Pancreas (tissue), 10 donors: ENCODE data around the gene NUP93. TPM values are rescaled to one million over a fixed set of nuclear protein-coding genes. Genes with fewer than 3 reads are reported as not detected.

Experiments
- ATAC-seq, 4 donors: fragments of 200-7000 bp; cut with Tn5 transposase; one replicate each; pipeline versions ENCODE4 v1.8.0 to v1.9.1; 2020; ENCODE audit warnings: mild to moderate bottlenecking in 4 of 4, moderate library complexity in 4 of 4
- DNase-seq, 6 donors: peaks; one replicate each; pipeline ENCODE4 v3.0.0-alpha.2; 2020
- FAIRE-seq: peaks from 2 replicates; lab custom pipeline; 2012; peaks lifted over from hg19 to GRCh38; lab: Jason Lieb, UNC
- H3K27ac ChIP-seq, 4 donors: fragments of 200-600 bp; sonication (generic); 1 replicate in 3 of 4; 2 replicates in 1 of 4; pipeline versions ENCODE4 v1.5.0 to v1.8.0; 2020
- H3K27me3 ChIP-seq, 4 donors: fragments of 200-600 bp; one replicate each; pipeline ENCODE4 v1.8.0; 2021
- H3K36me3 ChIP-seq, 3 donors: fragments of 200-600 bp; sonication (generic) in 1 of 3; one replicate each; pipeline versions ENCODE4 v1.5.0 to v1.8.0; 2020 to 2021
- H3K4me1 ChIP-seq, 3 donors: fragments of 200-600 bp; one replicate each; pipeline ENCODE4 v1.8.0; 2021
- H3K4me3 ChIP-seq, 4 donors: fragments of 200-600 bp; sonication (generic) in 2 of 4; one replicate each; pipeline versions ENCODE4 v1.5.0 to v1.8.0; 2020 to 2021
- H3K9me3 ChIP-seq, 4 donors: fragments of 200-600 bp; one replicate each; pipeline ENCODE4 v1.8.0; 2021
- CTCF ChIP-seq, 4 donors: fragments of 200-600 bp; sonication (generic) in 3 of 4; IDR thresholded peaks; one replicate each; pipeline versions ENCODE4 v1.5.0 to v1.8.0; 2021; ENCODE audit warnings: antibody characterized with exemption in 4 of 4
- whole genome bisulfite sequencing, 2 donors: extraction: QIAGEN DNeasy Blood & Tissue Kit; methylation state at CpG; one replicate each; pipeline ENCODE4 v1.1.7; 2013; 5-methylcytosine and 5-hydroxymethylcytosine counted together
- intact Hi-C, 3 donors: fragments of 100-400 bp; cut with DNase I; formaldehyde crosslinking; loops; one replicate each; pipeline versions ENCODE4 v1.11.1 to v1.14.2; 2022
- polyA plus RNA-seq, 2 donors: library from polyadenylated mRNA; stranded (reverse); fragments of 200-250 nt; gene quantifications; one replicate each; pipeline ENCODE4 v1.2.3, GENCODE V29; 2013
- total RNA-seq, 6 donors: library from RNA; stranded (reverse); fragmentation: NEBNext Ultra II Directional in 4 of 6; extraction: Animal tissue kit (Norgen Biotek cat#: 25700) in 4 of 6; gene quantifications; one replicate each; pipeline versions ENCODE4 v1.2.1 to v1.2.4, GENCODE V29; 2021 to 2023
- donor health status: healthy with polysubstance abuse.
- donor health status: DM: no; HTN: no; CAD: no; lungs with moderate emphysema.
- donor health status: DM: no; HTN: no; CAD: no.
- donor health status: control.
- donor health status: control.
- donor health status: Bipolar disorder and iron deficiency.
- donor health status: DM: yes; HTN: yes; CAD: no.
- donor health status: DM: no; HTN: no; CAD: no.
- donor health status: DM: no; HTN: no; CAD: no.
- donor health status: DM: yes; HTN: yes; CAD: no.

The NUP93 gene
- total and polyA plus RNA-seq, 8 donors = 13.1 to 31.4 (median 21.2) TPM

GRCh38 chr16:56824804-56825203 lies 94.9 kb downstream of the NUP93 start:
- FAIRE-seq (no peak), ATAC-seq (no peak), DNase-seq (no peak)
- 93 to 94% methylated on average over 3 of the region's 3 CpGs for WGBS, 2 donors
- TF ChIP-seq CTCF (IDR thresholded peaks at IDR 0.05) = no peak
- no peaks in the 10 kb centered on the region for H3K27me3 ChIP-seq
- no peaks in the 10 kb centered on the region for H3K9me3 ChIP-seq
- no peak overlapping the region for H3K4me3 ChIP-seq
- H3K4me1 ChIP-seq = no peaks in the 10 kb centered on the region
- no peaks in the 10 kb centered on the region for H3K36me3 ChIP-seq
- intact Hi-C loops = no loop called here
- no peak overlapping the region for H3K27ac ChIP-seq

GRCh38 chr16:56825826-56826225 lies 95.9 kb downstream of the NUP93 start:
- ATAC-seq = no peak
- H3K27me3 ChIP-seq = no peaks in the 10 kb centered on the region
- H3K4me1 ChIP-seq = no peaks in the 10 kb centered on the region
- no peak for DNase-seq
- intact Hi-C loops = no loop called here
- no peaks in the 10 kb centered on the region for H3K9me3 ChIP-seq
- H3K36me3 ChIP-seq = no peaks in the 10 kb centered on the region
- no peak for TF ChIP-seq CTCF (IDR thresholded peaks at IDR 0.05)
- H3K27ac ChIP-seq = no peak overlapping the region
- H3K4me3 ChIP-seq = no peak overlapping the region
- no peak for FAIRE-seq

- Histone ChIP-seq H3K27ac (no peak overlapping the region), H3K27me3 (no peaks in the 10 kb centered on the region), H3K4me1 (no peaks in the 10 kb centered on the region), H3K9me3 (no peaks in the 10 kb centered on the region), H3K4me3 (no peak overlapping the region), H3K36me3 (peaks cover 0 to 11% (median 0%) of the 10 kb centered on the region in 3 donors)
- intact Hi-C loops = no loop called here
- no peak for TF ChIP-seq CTCF (IDR thresholded peaks at IDR 0.05)
- no peak for ATAC-seq
- FAIRE-seq = no peak
- no peak for DNase-seq
- WGBS, 2 donors = 98 to 100% methylated on average over 1 of the region's 1 CpG
These were observed 98.7 kb downstream of the NUP93 start for GRCh38 chr16:56828647-56829046.

GRCh38 chr16:56830669-56831068 lies 100.7 kb downstream of the NUP93 start:
- Histone ChIP-seq H3K36me3 (peaks cover 0 to 11% (median 0%) of the 10 kb centered on the region in 3 donors), H3K9me3 (no peaks in the 10 kb centered on the region), H3K27me3 (no peaks in the 10 kb centered on the region), H3K4me1 (no peaks in the 10 kb centered on the region), H3K4me3 (no peak overlapping the region), H3K27ac (no peak overlapping the region)
- ATAC-seq = no peak
- TF ChIP-seq CTCF (IDR thresholded peaks at IDR 0.05) = no peak
- intact Hi-C loops = no loop called here
- FAIRE-seq = no peak
- WGBS, 2 donors = 36 to 92% methylated on average over 2 of the region's 2 CpGs
- DNase-seq = no peak

GRCh38 chr16:56832768-56833167 lies 102.8 kb downstream of the NUP93 start:
- Histone ChIP-seq H3K27me3 (no peaks in the 10 kb centered on the region), H3K4me1 (no peaks in the 10 kb centered on the region), H3K9me3 (no peaks in the 10 kb centered on the region), H3K36me3 (peaks cover 0 to 13% (median 0%) of the 10 kb centered on the region in 3 donors), H3K27ac (no peak overlapping the region), H3K4me3 (no peak overlapping the region)
- FAIRE-seq (no peak), ATAC-seq (no peak), DNase-seq (no peak)
- no peak for TF ChIP-seq CTCF (IDR thresholded peaks at IDR 0.05)
- intact Hi-C loops = no loop called here
